HTERT RPE-1 (cell line): ENCODE measurements around the gene TJAP1.
"Not testable (repeated sequence)": the region's sequence is repeated elsewhere in the genome, so short reads cannot be mapped to it uniquely, and the experiment has no call there.

Experiments
- in situ Hi-C: fragments of 300-500 bp; cut with MboI; formaldehyde crosslinking; loops from 4 replicates; pipeline ENCODE4 v1.14.3; 2020; ENCODE audit warnings: low sequenced_read_pairs

The TJAP1 gene

GRCh38 chr6:43481075-43481474 is 3.7 kb downstream of the TJAP1 start:
- in situ Hi-C loops = no loop called here

GRCh38 chr6:43481591-43482236 is 4.3 kb downstream of the TJAP1 start:
- in situ Hi-C loops = no loop called here

- in situ Hi-C loops = no loop called here
Observed at GRCh38 chr6:43488667-43489276, 11.4 kb downstream of the TJAP1 start.

DNA sequence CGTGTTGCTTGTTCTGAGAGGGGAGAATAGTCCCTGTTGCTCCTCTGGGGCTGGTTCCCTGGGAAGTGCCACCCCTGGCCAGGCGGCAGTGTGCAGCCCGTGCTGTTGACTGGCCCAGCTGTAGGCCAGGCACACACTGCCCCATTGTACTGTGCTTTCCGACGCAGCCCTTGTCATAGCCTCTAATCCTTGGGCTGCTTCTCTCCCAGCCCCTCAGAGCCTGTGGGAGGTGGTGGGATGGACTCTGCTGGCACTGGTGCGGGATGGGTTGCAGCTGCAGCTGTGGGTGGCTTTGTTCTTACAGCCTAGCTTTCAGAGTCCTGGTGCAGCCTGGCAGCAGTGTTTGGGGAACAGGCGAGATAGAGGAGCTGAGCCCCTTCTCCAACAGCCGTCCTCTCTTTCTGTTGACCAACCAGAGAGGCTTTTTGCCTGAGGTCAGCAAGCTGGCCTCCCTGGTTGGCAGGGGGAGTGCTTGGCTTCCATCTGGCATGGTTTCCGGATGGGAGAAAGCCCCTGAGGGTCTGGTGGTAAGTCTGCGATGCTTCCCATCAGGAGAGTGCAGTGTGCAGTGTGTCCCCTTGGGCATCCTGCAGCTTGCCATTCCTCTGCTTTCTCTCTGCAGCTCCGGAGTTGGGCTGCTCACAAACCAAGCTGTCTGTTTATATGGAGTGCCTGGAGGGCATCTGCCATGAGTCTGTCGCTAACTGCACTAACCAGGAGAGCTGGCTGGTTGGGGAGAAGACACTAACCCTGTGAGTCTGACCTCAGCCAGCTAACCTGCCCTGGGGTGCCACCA is 12.1 kb downstream of the TJAP1 start:
- in situ Hi-C loops = no loop called here

GRCh38 chr6:43490523-43490939 is 13.2 kb downstream of the TJAP1 start:
- in situ Hi-C loops = no loop called here

GRCh38 chr6:43491750-43492661 is 14.6 kb downstream of the TJAP1 start:
- in situ Hi-C loops = no loop called here

GRCh38 chr6:43492673-43493072 is 15.3 kb downstream of the TJAP1 start:
- in situ Hi-C loops = no loop called here

GRCh38 chr6:43493230-43493629 is 15.9 kb downstream of the TJAP1 start:
- in situ Hi-C loops = no loop called here

- in situ Hi-C loops = no loop called here
Observed at GRCh38 chr6:43493833-43494232, 16.5 kb downstream of the TJAP1 start.

- in situ Hi-C loops = no loop called here
Observed at GRCh38 chr6:43494321-43494720, 17.0 kb downstream of the TJAP1 start.

- in situ Hi-C loops = no loop called here
Observed at GRCh38 chr6:43494766-43495165, 17.4 kb downstream of the TJAP1 start.

GRCh38 chr6:43495409-43495941 is 18.1 kb downstream of the TJAP1 start:
- in situ Hi-C loops = no loop called here

DNA sequence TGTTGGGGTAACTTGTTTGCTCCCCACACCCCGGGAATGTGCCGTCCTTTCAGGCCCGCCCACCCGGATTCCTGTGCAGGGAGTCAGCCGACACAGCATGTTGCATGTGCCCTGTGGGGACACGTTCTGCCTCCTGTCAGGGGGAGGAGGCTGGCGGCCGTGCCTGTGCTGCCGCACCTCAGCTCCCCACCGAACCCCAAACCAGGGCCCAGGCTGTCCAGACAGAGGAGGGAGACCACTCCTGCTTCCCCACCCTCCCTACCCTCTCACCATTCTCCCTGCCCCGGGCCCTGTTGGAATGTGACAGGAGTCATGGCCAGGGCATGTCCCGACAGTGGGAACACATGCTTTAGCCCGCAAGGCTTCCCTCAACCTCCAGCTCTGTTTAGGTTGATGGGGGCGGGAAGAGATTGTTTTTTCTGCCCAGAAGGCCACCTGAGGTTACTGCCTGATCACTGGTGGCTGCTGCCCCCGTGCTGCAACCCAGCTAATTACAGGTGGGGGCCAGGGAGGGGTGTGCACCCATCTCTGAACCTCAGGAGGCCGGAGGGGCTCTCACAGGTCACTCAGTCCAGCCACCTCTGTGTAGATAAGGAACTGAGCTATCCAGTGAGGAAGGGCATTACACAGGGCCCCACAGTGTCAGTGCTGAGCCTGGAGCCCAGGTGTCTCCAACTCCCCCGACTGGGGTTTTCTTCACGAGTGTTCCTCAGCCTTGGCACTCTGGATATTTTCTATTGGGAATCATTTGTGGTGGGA is 19.2 kb downstream of the TJAP1 start:
- in situ Hi-C loops = no loop called here

- in situ Hi-C loops = no loop called here
Observed at GRCh38 chr6:43497129-43497396, 19.7 kb downstream of the TJAP1 start.

DNA sequence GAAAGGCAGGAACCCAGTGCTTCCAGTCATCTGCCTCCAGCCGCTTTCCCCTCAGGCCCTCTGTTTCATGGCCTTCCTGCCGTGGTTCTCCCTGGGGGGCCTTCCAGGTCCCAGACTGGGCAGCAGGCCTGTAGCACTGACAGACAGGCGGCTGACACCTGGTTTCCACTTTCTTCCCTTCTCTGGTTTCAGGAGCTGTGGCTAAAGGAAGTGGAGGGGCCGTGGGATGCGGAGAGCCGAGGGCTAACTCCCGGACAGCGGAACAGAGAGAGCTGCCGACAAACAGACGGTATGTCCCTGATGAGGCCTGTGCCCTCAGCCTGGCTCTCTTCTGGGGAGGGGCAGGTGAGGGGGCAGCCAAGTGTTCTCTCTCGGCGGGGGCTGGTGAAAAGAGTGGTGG is 20.3 kb downstream of the TJAP1 start:
- in situ Hi-C loops = no loop called here

- in situ Hi-C loops = not testable (repeated sequence)
Observed at GRCh38 chr6:43498291-43498690, 20.9 kb downstream of the TJAP1 start.

DNA sequence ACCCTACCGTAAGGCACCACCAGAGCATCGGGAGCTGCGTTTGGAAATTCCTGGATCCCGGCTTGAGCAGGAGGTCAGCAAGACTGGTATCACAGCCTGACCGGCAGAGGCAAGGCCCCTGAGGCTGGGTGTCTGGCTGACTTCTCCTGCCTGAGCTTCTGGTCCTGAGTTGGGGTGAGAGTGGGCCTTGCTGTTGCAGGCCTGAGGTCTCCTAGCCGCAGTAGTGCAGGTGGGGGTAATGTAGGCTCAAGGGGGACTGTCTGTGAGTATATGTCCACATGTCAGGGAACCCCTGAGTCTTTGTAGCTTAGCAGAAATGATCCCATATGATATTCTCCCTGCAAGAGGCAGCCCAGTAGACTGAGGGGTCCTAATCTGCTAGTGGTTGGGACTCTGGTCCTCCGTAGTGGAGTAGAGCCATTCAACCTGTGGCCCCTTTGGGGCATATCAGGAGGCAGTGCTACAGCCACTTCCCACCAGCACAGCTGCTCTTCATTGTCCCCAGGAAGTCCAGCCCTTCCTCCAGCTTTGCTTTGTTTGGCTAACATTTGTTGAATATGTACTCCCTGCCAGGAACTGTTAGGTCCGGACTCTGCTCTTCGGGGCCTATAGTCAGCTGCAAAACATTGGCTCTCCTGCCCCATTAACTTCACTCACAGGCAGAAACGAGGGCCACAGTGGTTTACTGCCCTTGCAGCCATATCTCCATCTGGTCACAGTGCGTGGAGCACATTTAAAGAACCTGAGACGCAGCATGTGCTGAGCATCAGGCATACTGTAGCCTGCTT is 21.9 kb downstream of the TJAP1 start:
- in situ Hi-C loops = no loop called here

DNA sequence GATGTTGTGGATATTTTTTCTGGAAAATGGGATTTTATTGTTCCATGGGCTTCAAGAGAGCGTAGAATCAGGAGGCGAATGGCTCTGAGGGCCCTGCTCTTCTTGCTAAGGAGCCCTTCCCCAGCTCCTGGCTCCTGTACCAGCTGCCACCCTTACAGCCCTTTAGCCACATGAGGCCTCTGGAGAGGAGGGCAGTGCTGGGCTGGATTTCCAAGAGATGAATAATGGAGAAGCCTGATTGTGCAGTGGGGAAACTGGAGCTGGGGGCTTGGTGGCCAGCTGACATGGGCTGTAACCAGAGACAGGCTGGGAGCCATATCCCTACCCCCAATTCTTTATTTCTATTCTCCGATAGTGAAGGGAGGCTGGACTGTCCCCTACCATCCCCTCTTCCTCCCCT is 23.6 kb downstream of the TJAP1 start:
- in situ Hi-C loops = no loop called here

DNA sequence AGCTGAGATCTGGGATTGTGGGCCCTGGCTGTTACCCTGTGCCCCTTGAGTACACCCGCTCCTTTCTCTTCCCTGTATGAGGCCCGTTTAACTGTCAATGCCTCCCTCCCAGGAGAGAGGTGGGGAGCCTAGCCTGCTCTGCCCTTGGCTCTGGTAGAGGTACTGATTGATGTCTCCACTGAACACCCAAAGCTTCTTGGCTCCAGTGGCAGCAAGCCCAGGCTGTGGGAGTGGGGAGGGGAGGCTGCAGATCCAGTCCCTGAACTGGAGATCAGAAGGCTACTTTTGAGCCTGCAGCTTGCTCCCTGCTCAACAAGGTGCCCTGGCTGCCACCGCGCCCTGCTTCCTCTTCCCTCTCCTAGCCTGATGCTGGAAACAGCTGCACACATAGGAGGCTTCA is 25.3 kb downstream of the TJAP1 start:
- in situ Hi-C loops = no loop called here

DNA sequence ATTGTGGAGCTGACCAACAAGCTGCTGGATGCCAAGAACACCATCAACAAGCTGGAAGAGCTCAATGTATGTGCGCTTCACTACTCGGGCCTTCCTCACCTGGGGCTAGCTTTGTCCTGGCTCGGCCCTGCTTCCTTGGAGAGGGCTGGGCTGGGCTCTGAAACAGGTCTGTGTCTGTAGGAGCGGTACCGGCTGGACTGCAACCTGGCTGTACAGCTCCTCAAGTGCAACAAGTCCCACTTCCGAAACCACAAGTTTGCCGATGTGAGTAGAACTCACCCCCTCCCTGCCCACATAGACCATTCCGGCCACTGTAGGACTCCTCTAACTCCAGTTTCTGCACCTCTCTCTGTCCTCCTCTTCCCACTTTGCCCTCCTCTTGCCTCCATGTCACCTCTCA is 26.1 kb downstream of the TJAP1 start:
- in situ Hi-C loops = no loop called here
